Measurements from ENCODE around the gene RABGAP1. TPM values are rescaled to one million over a fixed set of nuclear protein-coding genes. Genes with fewer than 3 reads are reported as not detected.

RABGAP1 gene
- total and polyA plus RNA-seq, 4 donors = 3.8 to 25.7 (median 10.5) TPM

DNA sequence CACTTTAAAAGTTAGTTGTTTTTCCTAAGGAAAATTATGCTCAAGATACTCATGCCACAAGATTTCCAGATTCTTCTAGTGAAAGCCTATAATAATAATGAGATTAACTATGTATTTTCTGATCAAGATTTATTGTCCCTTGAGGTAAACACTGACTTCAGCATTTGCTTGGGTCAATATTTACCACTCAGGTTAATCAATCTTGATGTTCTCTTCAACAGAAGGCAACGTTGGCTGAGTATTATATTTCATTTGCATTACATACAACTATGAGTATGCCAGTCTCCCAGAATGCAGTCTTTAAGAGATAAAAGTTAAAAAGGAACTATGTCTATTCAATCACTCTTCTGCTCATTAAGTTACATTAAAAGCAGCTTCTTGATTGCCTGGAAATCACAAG lies 208.2 kb downstream of the RABGAP1 start:
- H3K9me3 ChIP-seq (ENCODE audit: control insufficient read depth in 4 of 4, low read length in 3 of 4) = no peaks in the 10 kb centered on the region
- TF ChIP-seq JUND (IDR thresholded peaks at IDR 0.05) (no peak), FOXA1 (IDR thresholded peaks at IDR 0.05) (peak; percentile 11), MAX (IDR thresholded peaks at IDR 0.05) (no peak), FOXA2 (IDR thresholded peaks at IDR 0.05) (peak; percentile 40), NR2F2 (IDR thresholded peaks at IDR 0.05) (no peak), ZBTB33 (IDR thresholded peaks at IDR 0.05) (no peak), RXRA (IDR thresholded peaks at IDR 0.05) (peak in 1 of 2 donors; percentile 8), TAF1 (conservative IDR thresholded peaks at IDR 0.05) (no peak), HNF4A (conservative IDR thresholded peaks at IDR 0.05) (no peak), REST (IDR thresholded peaks at IDR 0.05) (no peak), SP1 (IDR thresholded peaks at IDR 0.05) (peak; percentile 20)
- DNase-seq (ENCODE audit: low spot score) = no peak
- no peaks in the 10 kb centered on the region for H3K27me3 ChIP-seq (ENCODE audit: control insufficient read depth in 4 of 4, insufficient read depth in 4 of 4, low read length in 3 of 4)
- 18% methylated on average over 1 of the region's 1 CpG for WGBS
- no peak overlapping the region for H3K9ac ChIP-seq (ENCODE audit: low read depth in 1 of 2, low read length in 2 of 2)
- H3K4me1 ChIP-seq (ENCODE audit: control insufficient read depth in 4 of 4, insufficient read depth in 4 of 4, low read length in 3 of 4) = peaks cover 0 to 14% (median 8%) of the 10 kb centered on the region in 4 donors
- H3K4me3 ChIP-seq (ENCODE audit: low read depth in 1 of 3, low read length in 3 of 3) = no peak overlapping the region
- H3K27ac ChIP-seq (ENCODE audit: low read depth in 1 of 2, low read length in 2 of 2) = no peak overlapping the region
- peaks cover 0 to 3% (median 1%) of the 10 kb centered on the region in 4 donors for H3K36me3 ChIP-seq (ENCODE audit: control insufficient read depth in 4 of 4, insufficient read depth in 3 of 4, low read depth in 1 of 4, low read length in 3 of 4)

- Histone ChIP-seq H3K4me3 (ENCODE audit: low read depth in 1 of 3, low read length in 3 of 3) (no peak overlapping the region), H3K27ac (ENCODE audit: low read depth in 1 of 2, low read length in 2 of 2) (no peak overlapping the region), H3K36me3 (ENCODE audit: control insufficient read depth in 4 of 4, insufficient read depth in 3 of 4, low read depth in 1 of 4, low read length in 3 of 4) (peaks cover 0 to 7% (median under 1%) of the 10 kb centered on the region in 4 donors), H3K9ac (ENCODE audit: low read depth in 1 of 2, low read length in 2 of 2) (no peak overlapping the region), H3K27me3 (ENCODE audit: control insufficient read depth in 4 of 4, insufficient read depth in 4 of 4, low read length in 3 of 4) (no peaks in the 10 kb centered on the region), H3K9me3 (ENCODE audit: control insufficient read depth in 4 of 4, low read length in 3 of 4) (no peaks in the 10 kb centered on the region), H3K4me1 (ENCODE audit: control insufficient read depth in 4 of 4, insufficient read depth in 4 of 4, low read length in 3 of 4) (peaks cover 0 to 14% (median 8%) of the 10 kb centered on the region in 4 donors)
- 93% methylated on average over 5 of the region's 5 CpGs for WGBS
- no peak for DNase-seq (ENCODE audit: low spot score)
- TF ChIP-seq MAX (IDR thresholded peaks at IDR 0.05) = no peak
- TF ChIP-seq RXRA (IDR thresholded peaks at IDR 0.05) = no peak
- no peak for TF ChIP-seq YY1 (IDR thresholded peaks at IDR 0.05)
- TF ChIP-seq, protein P1, sequence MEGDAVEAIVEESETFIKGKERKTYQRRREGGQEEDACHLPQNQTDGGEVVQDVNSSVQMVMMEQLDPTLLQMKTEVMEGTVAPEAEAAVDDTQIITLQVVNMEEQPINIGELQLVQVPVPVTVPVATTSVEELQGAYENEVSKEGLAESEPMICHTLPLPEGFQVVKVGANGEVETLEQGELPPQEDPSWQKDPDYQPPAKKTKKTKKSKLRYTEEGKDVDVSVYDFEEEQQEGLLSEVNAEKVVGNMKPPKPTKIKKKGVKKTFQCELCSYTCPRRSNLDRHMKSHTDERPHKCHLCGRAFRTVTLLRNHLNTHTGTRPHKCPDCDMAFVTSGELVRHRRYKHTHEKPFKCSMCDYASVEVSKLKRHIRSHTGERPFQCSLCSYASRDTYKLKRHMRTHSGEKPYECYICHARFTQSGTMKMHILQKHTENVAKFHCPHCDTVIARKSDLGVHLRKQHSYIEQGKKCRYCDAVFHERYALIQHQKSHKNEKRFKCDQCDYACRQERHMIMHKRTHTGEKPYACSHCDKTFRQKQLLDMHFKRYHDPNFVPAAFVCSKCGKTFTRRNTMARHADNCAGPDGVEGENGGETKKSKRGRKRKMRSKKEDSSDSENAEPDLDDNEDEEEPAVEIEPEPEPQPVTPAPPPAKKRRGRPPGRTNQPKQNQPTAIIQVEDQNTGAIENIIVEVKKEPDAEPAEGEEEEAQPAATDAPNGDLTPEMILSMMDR (IDR thresholded peaks at IDR 0.05; ENCODE audit: low read depth, low read length, missing input control) = no peak
- no peak for TF ChIP-seq REST (IDR thresholded peaks at IDR 0.05)
- no peak for TF ChIP-seq FOXA2 (IDR thresholded peaks at IDR 0.05)
- no peak for TF ChIP-seq HNF4G (IDR thresholded peaks at IDR 0.05)
- no peak for TF ChIP-seq FOXA1 (IDR thresholded peaks at IDR 0.05)
- no peak for TF ChIP-seq EGR1 (IDR thresholded peaks at IDR 0.05; ENCODE audit: low read depth in 2 of 2)
- no peak for TF ChIP-seq TAF1 (conservative IDR thresholded peaks at IDR 0.05)
- no peak for TF ChIP-seq GABPA (IDR thresholded peaks at IDR 0.05 in 1 of 2, conservative IDR thresholded peaks at IDR 0.05 in 1 of 2)
- TF ChIP-seq ATF3 (IDR thresholded peaks at IDR 0.05) = no peak
Observed at GRCh38 chr9:123150708-123151503, 210.1 kb downstream of the RABGAP1 start.
